Bronchial epithelial cell (primary cell): Measurements from ENCODE around the gene CCDC93. TPM values are rescaled to one million over a fixed set of nuclear protein-coding genes. Genes with fewer than 3 reads are reported as not detected.

Experiments used
- DNase-seq: peaks from one replicate; pipeline ENCODE4 v3.0.0-alpha.2; 2010; ENCODE audit warnings: low read depth
- FAIRE-seq: peaks from 2 replicates; lab custom pipeline; 2011; peaks lifted over from hg19 to GRCh38; lab: Jason Lieb, UNC
- H3K27me3 ChIP-seq: 2 replicates; pipeline ENCODE4 v1.5.1; 2011; ENCODE audit warnings: low read length; ENCODE audit not compliant: control insufficient read depth, insufficient read depth
- H3K36me3 ChIP-seq: 2 replicates; pipeline ENCODE4 v1.5.1; 2011; ENCODE audit warnings: low read length; ENCODE audit not compliant: control insufficient read depth, insufficient read depth
- H3K4me3 ChIP-seq: 2 replicates; pipeline ENCODE4 v1.5.1; 2011; ENCODE audit warnings: mild to moderate bottlenecking, low read depth, low read length, control low read depth
- total RNA-seq: library from RNA; depleted of rRNA; stranded (reverse); fragments of >200 nt; gene quantifications from 2 replicates; pipeline ENCODE4 v1.2.1, GENCODE V29; 2014
- TF ChIP-seq, protein P1 (sequence below): IDR thresholded peaks from 2 replicates; pipeline ENCODE4 v1.5.1; 2011; ENCODE audit warnings: mild to moderate bottlenecking, moderate library complexity, low read length, control low read depth, inconsistent platforms; ENCODE audit not compliant: insufficient read depth, severe bottlenecking

Gene CCDC93
- total RNA-seq, 1 donor from 2014 or later, result 21.3 TPM

DNA sequence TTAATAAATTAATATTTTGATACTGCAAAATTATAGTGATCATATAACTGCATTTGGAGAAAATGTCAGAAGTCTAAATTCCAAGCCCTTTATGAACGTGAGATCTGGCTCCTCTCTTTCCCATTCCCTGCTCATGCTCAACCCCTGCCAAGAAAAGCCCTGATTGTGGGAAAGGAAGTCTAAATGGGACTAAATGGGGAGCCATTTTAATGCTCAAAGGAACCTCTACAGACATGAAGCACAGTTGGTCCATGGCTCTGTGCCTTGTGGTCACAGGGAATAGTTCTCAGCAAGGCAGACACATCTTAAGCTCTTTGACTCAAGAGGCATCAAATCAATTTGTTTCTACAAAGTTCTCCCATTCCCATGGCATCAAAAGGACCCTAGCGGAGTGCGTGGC is 45.1 kb upstream of the CCDC93 start:
- no peak for FAIRE-seq

DNA sequence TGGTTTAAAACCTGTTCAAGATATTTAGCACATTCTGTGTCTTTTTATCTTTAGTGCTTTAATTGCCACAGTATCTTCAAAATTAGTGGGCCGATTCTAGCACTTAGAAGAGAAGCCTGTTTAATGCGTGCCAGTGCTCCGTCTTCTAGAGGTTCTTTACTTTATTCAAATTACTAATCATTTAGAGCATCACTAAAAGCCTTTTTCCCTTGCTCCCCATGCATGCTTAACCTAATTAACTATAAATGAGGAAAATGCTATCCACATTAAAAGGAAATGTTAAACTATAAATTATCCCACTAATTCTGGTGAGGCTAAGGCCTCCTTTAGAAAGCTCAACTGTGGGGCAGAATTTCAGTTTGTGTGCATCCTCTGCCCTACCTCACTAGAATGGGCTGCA is 42.9 kb upstream of the CCDC93 start:
- TF ChIP-seq, protein P1, sequence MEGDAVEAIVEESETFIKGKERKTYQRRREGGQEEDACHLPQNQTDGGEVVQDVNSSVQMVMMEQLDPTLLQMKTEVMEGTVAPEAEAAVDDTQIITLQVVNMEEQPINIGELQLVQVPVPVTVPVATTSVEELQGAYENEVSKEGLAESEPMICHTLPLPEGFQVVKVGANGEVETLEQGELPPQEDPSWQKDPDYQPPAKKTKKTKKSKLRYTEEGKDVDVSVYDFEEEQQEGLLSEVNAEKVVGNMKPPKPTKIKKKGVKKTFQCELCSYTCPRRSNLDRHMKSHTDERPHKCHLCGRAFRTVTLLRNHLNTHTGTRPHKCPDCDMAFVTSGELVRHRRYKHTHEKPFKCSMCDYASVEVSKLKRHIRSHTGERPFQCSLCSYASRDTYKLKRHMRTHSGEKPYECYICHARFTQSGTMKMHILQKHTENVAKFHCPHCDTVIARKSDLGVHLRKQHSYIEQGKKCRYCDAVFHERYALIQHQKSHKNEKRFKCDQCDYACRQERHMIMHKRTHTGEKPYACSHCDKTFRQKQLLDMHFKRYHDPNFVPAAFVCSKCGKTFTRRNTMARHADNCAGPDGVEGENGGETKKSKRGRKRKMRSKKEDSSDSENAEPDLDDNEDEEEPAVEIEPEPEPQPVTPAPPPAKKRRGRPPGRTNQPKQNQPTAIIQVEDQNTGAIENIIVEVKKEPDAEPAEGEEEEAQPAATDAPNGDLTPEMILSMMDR, result no peak
- Histone ChIP-seq H3K27me3 (no peaks in the 10 kb centered on the region), H3K36me3 (no peaks in the 10 kb centered on the region), H3K4me3 (no peak overlapping the region)
- no peak for FAIRE-seq
- no peak for DNase-seq

More for the DNA sequence above, 45.1 kb upstream of the CCDC93 start:
- no peaks in the 10 kb centered on the region for H3K36me3 ChIP-seq
- TF ChIP-seq, protein P1, result no peak
- no peak overlapping the region for H3K4me3 ChIP-seq
- no peaks in the 10 kb centered on the region for H3K27me3 ChIP-seq
- no peak for DNase-seq

GRCh38 chr2:118056165-118056534 is 42.3 kb upstream of the CCDC93 start:
- Histone ChIP-seq H3K36me3 (no peaks in the 10 kb centered on the region), H3K27me3 (no peaks in the 10 kb centered on the region), H3K4me3 (no peak overlapping the region)
- no peak for DNase-seq
- TF ChIP-seq, protein P1, result no peak
- no peak for FAIRE-seq

GRCh38 chr2:118055512-118056164 is 41.8 kb upstream of the CCDC93 start:
- TF ChIP-seq, protein P1, result no peak
- Histone ChIP-seq H3K4me3 (no peak overlapping the region), H3K27me3 (no peaks in the 10 kb centered on the region), H3K36me3 (no peaks in the 10 kb centered on the region)
- no peak for DNase-seq
- no peak for FAIRE-seq

GRCh38 chr2:118054213-118055008 is 40.5 kb upstream of the CCDC93 start:
- FAIRE-seq, result no peak

More at GRCh38 chr2:118054213-118055008, 40.5 kb upstream of the CCDC93 start:
- H3K4me3 ChIP-seq, result no peak overlapping the region
- TF ChIP-seq, protein P1, result no peak
- no peaks in the 10 kb centered on the region for H3K36me3 ChIP-seq
- no peaks in the 10 kb centered on the region for H3K27me3 ChIP-seq
- no peak for DNase-seq
